ENCODE data around the gene KCNJ18.
"Not testable (repeated sequence)": the region's sequence is repeated elsewhere in the genome, so short reads cannot be mapped to it uniquely, and the experiment has no call there.

DNA sequence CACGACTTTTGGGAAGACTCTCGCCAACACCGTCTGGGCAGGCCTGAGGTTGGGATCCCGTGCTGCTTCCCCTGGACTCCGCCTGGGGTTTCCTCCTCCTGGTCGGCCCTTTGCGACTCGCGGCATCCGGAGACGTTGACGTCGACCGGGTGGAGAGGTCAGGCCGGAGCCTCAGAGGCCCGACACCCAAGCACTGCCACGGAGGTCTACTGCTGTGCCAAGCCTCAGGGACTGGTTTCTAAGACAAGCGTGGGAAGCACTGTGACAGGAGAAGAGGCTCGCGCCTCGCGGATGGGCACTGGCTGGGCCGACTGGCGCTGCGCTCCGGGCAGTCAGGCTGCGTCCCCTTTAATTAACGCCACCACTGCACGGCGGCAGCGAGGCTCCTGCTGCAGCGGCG lies 7.9 kb upstream of the KCNJ18 start:
- TF ChIP-seq, protein P1, sequence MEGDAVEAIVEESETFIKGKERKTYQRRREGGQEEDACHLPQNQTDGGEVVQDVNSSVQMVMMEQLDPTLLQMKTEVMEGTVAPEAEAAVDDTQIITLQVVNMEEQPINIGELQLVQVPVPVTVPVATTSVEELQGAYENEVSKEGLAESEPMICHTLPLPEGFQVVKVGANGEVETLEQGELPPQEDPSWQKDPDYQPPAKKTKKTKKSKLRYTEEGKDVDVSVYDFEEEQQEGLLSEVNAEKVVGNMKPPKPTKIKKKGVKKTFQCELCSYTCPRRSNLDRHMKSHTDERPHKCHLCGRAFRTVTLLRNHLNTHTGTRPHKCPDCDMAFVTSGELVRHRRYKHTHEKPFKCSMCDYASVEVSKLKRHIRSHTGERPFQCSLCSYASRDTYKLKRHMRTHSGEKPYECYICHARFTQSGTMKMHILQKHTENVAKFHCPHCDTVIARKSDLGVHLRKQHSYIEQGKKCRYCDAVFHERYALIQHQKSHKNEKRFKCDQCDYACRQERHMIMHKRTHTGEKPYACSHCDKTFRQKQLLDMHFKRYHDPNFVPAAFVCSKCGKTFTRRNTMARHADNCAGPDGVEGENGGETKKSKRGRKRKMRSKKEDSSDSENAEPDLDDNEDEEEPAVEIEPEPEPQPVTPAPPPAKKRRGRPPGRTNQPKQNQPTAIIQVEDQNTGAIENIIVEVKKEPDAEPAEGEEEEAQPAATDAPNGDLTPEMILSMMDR (IDR thresholded peaks at IDR 0.05; ENCODE audit: low read depth, low read length, poor library complexity, severe bottlenecking) = not testable (repeated sequence)
- not testable (repeated sequence) for TF ChIP-seq EZH2phosphoT487 (IDR thresholded peaks at IDR 0.05; ENCODE audit: borderline replicate concordance, low read length)

Measured in DOHH2 (cell line).